Mesendoderm (in vitro differentiated cells): ENCODE results near the gene GGCT.

ENCODE experiments used
- DNase-seq: peaks from one replicate; pipeline ENCODE4 v3.0.0; 2013
- H2AK5ac ChIP-seq: 2 replicates; pipeline ENCODE4 v1.6.1; 2013; ENCODE audit warnings: low read length, inconsistent platforms
- H2BK120ac ChIP-seq: 2 replicates; pipeline ENCODE4 v1.6.1; 2013; ENCODE audit warnings: low read depth, mild to moderate bottlenecking, low read length, moderate library complexity, mixed read lengths
- H2BK15ac ChIP-seq: replicated peaks from 2 replicates; pipeline ENCODE4 v1.6.1; 2013; ENCODE audit warnings: low read depth, mild to moderate bottlenecking, moderate library complexity
- H2BK5ac ChIP-seq: 2 replicates; pipeline ENCODE4 v1.6.1; 2013; ENCODE audit warnings: low read length, inconsistent platforms
- H3K18ac ChIP-seq: 2 replicates; pipeline ENCODE4 v1.6.1; 2013; ENCODE audit warnings: mild to moderate bottlenecking, low read length, mixed read lengths
- H3K23ac ChIP-seq: one replicate; pipeline ENCODE4 v1.6.1; 2013; ENCODE audit warnings: low read length
- H3K27ac ChIP-seq: 2 replicates; pipeline ENCODE4 v1.5.1; 2013; ENCODE audit warnings: low read depth, mild to moderate bottlenecking, inconsistent platforms, low read length, moderate library complexity
- H3K27me3 ChIP-seq: 2 replicates; pipeline ENCODE4 v1.6.1; 2013; ENCODE audit warnings: low read length, control low read depth, mild to moderate bottlenecking, inconsistent platforms; ENCODE audit not compliant: insufficient read depth, poor library complexity
- H3K36me3 ChIP-seq: 2 replicates; pipeline ENCODE4 v1.6.1; 2013; ENCODE audit warnings: low read length, inconsistent platforms; ENCODE audit not compliant: control insufficient read depth, insufficient read depth
- H3K4ac ChIP-seq: one replicate; pipeline ENCODE4 v1.6.1; 2013; ENCODE audit warnings: low read depth, mild to moderate bottlenecking, low read length, moderate library complexity
- H3K4me1 ChIP-seq: 2 replicates; pipeline ENCODE4 v1.6.1; 2013; ENCODE audit warnings: low read depth, low read length, inconsistent platforms; ENCODE audit not compliant: control insufficient read depth
- H3K4me2 ChIP-seq: 2 replicates; pipeline ENCODE4 v1.6.1; 2013; ENCODE audit warnings: low read length
- H3K4me3 ChIP-seq: 2 replicates; pipeline ENCODE4 v1.5.1; 2013; ENCODE audit warnings: mild to moderate bottlenecking, low read length
- H3K56ac ChIP-seq: one replicate; pipeline ENCODE4 v1.6.1; 2013; ENCODE audit warnings: low read length
- H3K79me1 ChIP-seq: 2 replicates; pipeline ENCODE4 v1.6.1; 2013; ENCODE audit warnings: low read length, inconsistent platforms
- H3K79me2 ChIP-seq: 2 replicates; pipeline ENCODE4 v1.6.1; 2013; ENCODE audit warnings: mild to moderate bottlenecking, low read length; ENCODE audit not compliant: control insufficient read depth, insufficient read depth
- H3K9ac ChIP-seq: 2 replicates; pipeline ENCODE4 v1.6.1; 2013; ENCODE audit warnings: low read length, inconsistent platforms
- H4K5ac ChIP-seq: one replicate; pipeline ENCODE4 v1.6.1; 2013; ENCODE audit warnings: low read length
- H4K8ac ChIP-seq: one replicate; pipeline ENCODE4 v1.6.1; 2013; ENCODE audit warnings: low read depth, mild to moderate bottlenecking, control low read depth, low read length, moderate library complexity
- WGBS: extraction: QIAGEN DNeasy Blood & Tissue Kit; methylation state at CpG from one replicate; pipeline ENCODE4 v1.1.7; 2013; ENCODE audit warnings: low lambda C conversion rate, missing lambda C conversion rate; ENCODE audit not compliant: insufficient coverage; ENCODE audit errors: extremely low coverage; 5-methylcytosine and 5-hydroxymethylcytosine counted together

The GGCT gene

GRCh38 chr7:30502470-30503251 is 2.0 kb downstream of the GGCT start:
- no CpG with 5 or more reads among the region's 2 CpGs for WGBS

GRCh38 chr7:30501264-30501663 is 3.4 kb downstream of the GGCT start:
- H3K9ac ChIP-seq: no peak overlapping the region
- H4K8ac ChIP-seq: no peak overlapping the region
- H3K56ac ChIP-seq: no peak overlapping the region
- H3K4ac ChIP-seq: no peak overlapping the region
- H4K5ac ChIP-seq: no peak overlapping the region
- no peak overlapping the region for H2BK15ac ChIP-seq
- no CpG with 5 or more reads among the region's 5 CpGs for WGBS
- no peak overlapping the region for H2AK5ac ChIP-seq
- H2BK120ac ChIP-seq: no peak overlapping the region
- no peak overlapping the region for H3K4me3 ChIP-seq
- H3K79me1 ChIP-seq: peaks cover 14% of the 10 kb centered on the region
- H3K18ac ChIP-seq: no peak overlapping the region
- peaks cover 7% of the 10 kb centered on the region for H3K4me1 ChIP-seq
- H3K4me2 ChIP-seq: no peak overlapping the region
- DNase-seq: no peak
- H3K27me3 ChIP-seq: no peaks in the 10 kb centered on the region
- H3K23ac ChIP-seq: no peak overlapping the region
- H2BK5ac ChIP-seq: no peak overlapping the region
- no peak overlapping the region for H3K27ac ChIP-seq
- peaks cover 20% of the 10 kb centered on the region for H3K79me2 ChIP-seq
- peaks cover 1% of the 10 kb centered on the region for H3K36me3 ChIP-seq

More at GRCh38 chr7:30502470-30503251, 2.0 kb downstream of the GGCT start:
- H4K5ac ChIP-seq: no peak overlapping the region
- H3K27ac ChIP-seq: no peak overlapping the region
- no peak overlapping the region for H3K18ac ChIP-seq
- no peak overlapping the region for H3K23ac ChIP-seq
- no peak overlapping the region for H3K56ac ChIP-seq
- H3K4me2 ChIP-seq: no peak overlapping the region
- DNase-seq: no peak
- H2BK15ac ChIP-seq: no peak overlapping the region
- peaks cover 7% of the 10 kb centered on the region for H3K4me1 ChIP-seq
- H2BK120ac ChIP-seq: no peak overlapping the region
- H3K4ac ChIP-seq: no peak overlapping the region
- peaks cover 14% of the 10 kb centered on the region for H3K79me1 ChIP-seq
- H4K8ac ChIP-seq: no peak overlapping the region
- no peak overlapping the region for H3K9ac ChIP-seq
- H2AK5ac ChIP-seq: no peak overlapping the region
- H3K36me3 ChIP-seq: no peaks in the 10 kb centered on the region
- H3K27me3 ChIP-seq: no peaks in the 10 kb centered on the region
- peaks cover 20% of the 10 kb centered on the region for H3K79me2 ChIP-seq
- no peak overlapping the region for H3K4me3 ChIP-seq
- no peak overlapping the region for H2BK5ac ChIP-seq

DNA sequence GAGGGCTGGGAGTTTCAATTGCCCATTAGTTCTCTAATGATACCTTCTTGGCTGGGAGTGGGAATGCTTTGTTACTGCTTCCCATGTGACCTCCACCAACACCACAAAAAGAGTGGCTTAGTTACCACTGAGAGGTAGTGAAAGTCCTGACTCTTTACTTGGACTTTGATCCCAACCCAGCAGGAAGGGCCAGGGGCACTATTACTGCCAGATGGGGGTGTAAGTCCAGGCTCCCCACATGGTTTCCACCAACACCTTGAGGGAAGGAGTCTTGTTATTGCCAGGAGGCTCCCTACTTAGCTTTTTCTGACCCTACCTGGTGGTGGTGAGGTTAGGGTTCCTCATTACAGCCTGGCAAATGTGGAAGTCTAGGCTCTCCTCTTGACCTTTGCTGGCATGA is 11.4 kb downstream of the GGCT start:
- Histone ChIP-seq H2BK5ac (no peak overlapping the region), H4K8ac (no peak overlapping the region), H2BK120ac (no peak overlapping the region), H3K27ac (no peak overlapping the region), H3K9ac (no peak overlapping the region), H3K18ac (no peak overlapping the region), H3K4me3 (no peak overlapping the region), H3K36me3 (peaks cover 2% of the 10 kb centered on the region), H3K79me2 (no peaks in the 10 kb centered on the region), H3K4me2 (no peak overlapping the region), H3K23ac (no peak overlapping the region), H2AK5ac (no peak overlapping the region), H2BK15ac (no peak overlapping the region), H4K5ac (no peak overlapping the region), H3K4ac (no peak overlapping the region), H3K56ac (no peak overlapping the region), H3K79me1 (no peaks in the 10 kb centered on the region), H3K4me1 (no peaks in the 10 kb centered on the region), H3K27me3 (no peaks in the 10 kb centered on the region)
- no peak for DNase-seq

- Histone ChIP-seq H2AK5ac (no peak overlapping the region), H2BK5ac (no peak overlapping the region), H3K9ac (no peak overlapping the region), H3K56ac (no peak overlapping the region), H3K79me2 (no peaks in the 10 kb centered on the region), H3K4me2 (no peak overlapping the region), H3K79me1 (no peaks in the 10 kb centered on the region), H3K4me3 (no peak overlapping the region), H3K27me3 (no peaks in the 10 kb centered on the region), H3K4ac (no peak overlapping the region), H4K8ac (no peak overlapping the region), H3K36me3 (peaks cover 2% of the 10 kb centered on the region), H3K27ac (no peak overlapping the region), H3K23ac (no peak overlapping the region), H3K18ac (no peak overlapping the region), H2BK120ac (no peak overlapping the region), H4K5ac (no peak overlapping the region), H3K4me1 (no peaks in the 10 kb centered on the region), H2BK15ac (no peak overlapping the region)
- no peak for DNase-seq
Observed at GRCh38 chr7:30491417-30491816, 13.2 kb downstream of the GGCT start.

DNA sequence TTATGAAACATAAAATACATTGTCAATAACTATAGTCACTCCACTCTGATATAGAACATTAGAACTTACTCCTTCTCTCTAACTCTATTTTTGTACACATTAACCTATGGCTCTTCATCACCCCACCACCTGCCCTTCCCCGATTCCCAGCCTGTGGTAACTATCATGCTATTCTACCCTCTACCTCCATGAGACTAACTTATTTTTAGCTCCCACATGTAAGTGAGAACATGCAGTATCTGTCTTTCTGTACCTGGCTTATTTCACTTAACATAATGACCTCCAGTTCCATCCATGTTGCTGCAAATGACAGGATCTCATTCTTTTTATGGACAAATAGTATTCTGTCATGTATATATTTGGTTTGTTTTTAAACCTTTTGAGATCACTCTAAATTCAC is 17.3 kb downstream of the GGCT start:
- WGBS: no CpG with 5 or more reads among the region's 1 CpG
- H4K5ac ChIP-seq: no peak overlapping the region

DNA sequence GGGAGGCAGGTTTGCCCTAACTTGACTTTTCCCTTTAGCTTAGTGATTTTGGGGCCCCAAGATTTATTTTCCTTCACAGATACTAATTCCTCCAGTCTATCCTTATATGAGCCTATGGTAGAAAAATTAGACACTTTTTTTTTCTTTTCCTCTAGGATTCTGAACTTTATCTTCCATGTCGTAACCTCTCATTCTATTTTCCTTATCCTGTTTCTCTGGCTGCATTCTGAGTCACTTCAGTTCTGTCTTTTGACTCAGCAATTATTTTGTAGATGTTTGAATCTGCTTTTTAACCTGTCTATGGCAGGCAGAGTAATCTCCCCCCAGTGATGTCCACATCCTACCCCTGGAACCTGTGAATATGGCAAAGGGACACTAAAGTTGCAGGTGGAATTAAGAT is 19.0 kb downstream of the GGCT start:
- H3K27ac ChIP-seq: no peak overlapping the region
- no peaks in the 10 kb centered on the region for H3K4me1 ChIP-seq
- WGBS: no CpG with 5 or more reads among the region's 1 CpG
- no peak for DNase-seq
- H3K79me2 ChIP-seq: no peaks in the 10 kb centered on the region
- H4K8ac ChIP-seq: no peak overlapping the region
- H4K5ac ChIP-seq: no peak overlapping the region
- no peak overlapping the region for H3K4me3 ChIP-seq
- no peak overlapping the region for H3K4me2 ChIP-seq
- H2BK15ac ChIP-seq: no peak overlapping the region
- H3K9ac ChIP-seq: no peak overlapping the region
- no peaks in the 10 kb centered on the region for H3K79me1 ChIP-seq
- no peak overlapping the region for H2BK5ac ChIP-seq
- no peak overlapping the region for H3K23ac ChIP-seq
- H3K56ac ChIP-seq: no peak overlapping the region
- no peaks in the 10 kb centered on the region for H3K27me3 ChIP-seq
- no peak overlapping the region for H2BK120ac ChIP-seq
- H3K18ac ChIP-seq: no peak overlapping the region
- H3K4ac ChIP-seq: no peak overlapping the region
- H2AK5ac ChIP-seq: no peak overlapping the region
- no peaks in the 10 kb centered on the region for H3K36me3 ChIP-seq

More for the DNA sequence above, 17.3 kb downstream of the GGCT start:
- Histone ChIP-seq H3K27me3 (no peaks in the 10 kb centered on the region), H3K4me2 (no peak overlapping the region), H2BK120ac (no peak overlapping the region), H2BK5ac (no peak overlapping the region), H4K8ac (no peak overlapping the region), H3K4me1 (no peaks in the 10 kb centered on the region), H3K56ac (no peak overlapping the region), H3K23ac (no peak overlapping the region), H3K79me1 (no peaks in the 10 kb centered on the region), H3K79me2 (no peaks in the 10 kb centered on the region), H3K18ac (no peak overlapping the region), H3K9ac (no peak overlapping the region), H2AK5ac (no peak overlapping the region), H3K4ac (no peak overlapping the region), H2BK15ac (no peak overlapping the region), H3K27ac (no peak overlapping the region), H3K36me3 (no peaks in the 10 kb centered on the region), H3K4me3 (no peak overlapping the region)
- DNase-seq: no peak
